EH (cell line): ENCODE data around the gene HMGB1.

ENCODE experiments used
- DNase-seq: peaks from one replicate; pipeline ENCODE4 v3.0.0-alpha.2; 2015; ENCODE audit warnings: low read depth

Gene HMGB1

DNA sequence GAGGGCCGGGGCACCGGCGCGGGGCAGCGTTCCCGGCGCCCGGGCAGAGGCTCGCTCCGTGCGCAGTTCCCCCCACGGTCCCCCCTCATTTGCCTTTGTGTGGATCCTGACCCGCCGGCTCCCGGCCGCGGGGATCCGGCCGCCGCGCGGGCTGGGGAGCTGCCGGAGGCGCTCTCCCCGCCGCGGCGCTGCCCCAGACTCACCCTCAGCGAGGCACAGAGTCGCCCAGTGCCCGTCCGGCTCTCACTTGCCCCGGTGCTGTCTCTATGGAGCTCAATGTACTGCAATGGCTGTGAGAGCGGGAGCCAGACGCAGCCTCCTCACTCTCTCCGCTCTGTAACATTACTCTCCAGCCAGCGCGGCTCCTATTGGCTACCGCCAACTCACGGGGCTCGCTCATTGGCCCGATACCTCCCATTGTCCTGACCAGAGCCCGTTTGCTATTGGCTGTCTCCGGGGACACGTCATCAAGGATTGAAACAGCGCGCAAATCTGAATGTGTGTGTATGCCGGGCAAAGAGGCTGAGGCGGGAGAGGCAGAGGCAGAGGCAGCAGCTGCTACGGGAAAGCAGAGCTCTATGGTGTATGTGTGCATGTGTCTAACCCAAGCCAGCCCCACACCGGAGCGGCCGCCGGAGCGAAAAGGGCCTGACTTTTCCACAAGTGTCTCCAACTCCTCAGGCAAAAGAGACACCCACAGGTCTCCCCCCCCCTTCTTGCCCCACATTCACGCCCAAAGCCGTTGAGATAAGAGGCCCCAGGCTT, at the start of gene HMGB1:
TSS of gene HMGB1 (minus strand) at position 344 of the 765 bp plus-strand sequence. CDS start 2,256 bp downstream, outside the sequence.
- DNase-seq = peak; percentile 99

DNA sequence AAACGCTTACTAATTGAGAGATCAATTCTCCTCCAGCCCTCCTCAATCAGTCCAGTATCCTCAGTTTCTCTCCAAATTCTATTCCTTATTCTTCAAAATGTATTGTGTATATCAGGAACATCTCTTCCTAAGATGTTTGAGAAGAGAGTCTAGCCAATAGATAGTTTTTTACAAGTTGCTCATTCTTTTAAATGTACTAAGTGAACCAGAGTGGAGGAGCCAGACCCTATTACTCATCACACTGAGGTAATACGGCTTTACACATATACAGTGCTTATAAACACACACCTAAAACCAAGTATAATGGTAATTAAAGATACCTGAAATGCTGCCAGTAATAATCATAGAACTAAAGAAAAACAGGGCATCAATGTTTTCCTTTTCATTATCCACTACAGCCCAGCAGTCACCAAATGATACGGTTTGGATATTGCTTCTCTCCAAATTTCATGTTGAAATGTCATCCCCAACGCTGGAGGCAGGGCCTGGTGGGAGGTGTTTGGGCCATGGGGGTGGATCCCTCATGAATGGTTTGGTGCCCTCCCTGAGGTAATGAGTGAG, 45.2 kb upstream of the HMGB1 start:
- DNase-seq = no peak

DNA sequence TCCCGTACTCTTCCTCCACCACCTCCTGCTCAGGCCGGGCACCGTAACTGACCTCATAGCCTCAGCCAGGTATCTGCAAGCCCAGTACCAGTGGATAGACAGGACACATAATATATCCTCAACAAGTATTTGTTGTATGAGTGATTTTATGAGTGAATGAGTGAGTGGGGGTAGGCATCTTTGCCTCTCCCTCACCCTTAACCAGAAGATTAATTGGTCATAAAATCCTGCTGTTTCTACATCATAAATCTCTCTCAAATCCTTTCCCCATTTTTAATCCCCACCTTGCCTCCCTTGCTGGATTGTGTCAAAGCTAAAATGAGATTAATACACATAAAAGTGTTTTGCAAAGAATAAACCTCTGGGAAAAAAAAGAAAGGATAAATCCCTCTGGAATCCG, 44.4 kb upstream of the HMGB1 start:
- DNase-seq = no peak

DNA sequence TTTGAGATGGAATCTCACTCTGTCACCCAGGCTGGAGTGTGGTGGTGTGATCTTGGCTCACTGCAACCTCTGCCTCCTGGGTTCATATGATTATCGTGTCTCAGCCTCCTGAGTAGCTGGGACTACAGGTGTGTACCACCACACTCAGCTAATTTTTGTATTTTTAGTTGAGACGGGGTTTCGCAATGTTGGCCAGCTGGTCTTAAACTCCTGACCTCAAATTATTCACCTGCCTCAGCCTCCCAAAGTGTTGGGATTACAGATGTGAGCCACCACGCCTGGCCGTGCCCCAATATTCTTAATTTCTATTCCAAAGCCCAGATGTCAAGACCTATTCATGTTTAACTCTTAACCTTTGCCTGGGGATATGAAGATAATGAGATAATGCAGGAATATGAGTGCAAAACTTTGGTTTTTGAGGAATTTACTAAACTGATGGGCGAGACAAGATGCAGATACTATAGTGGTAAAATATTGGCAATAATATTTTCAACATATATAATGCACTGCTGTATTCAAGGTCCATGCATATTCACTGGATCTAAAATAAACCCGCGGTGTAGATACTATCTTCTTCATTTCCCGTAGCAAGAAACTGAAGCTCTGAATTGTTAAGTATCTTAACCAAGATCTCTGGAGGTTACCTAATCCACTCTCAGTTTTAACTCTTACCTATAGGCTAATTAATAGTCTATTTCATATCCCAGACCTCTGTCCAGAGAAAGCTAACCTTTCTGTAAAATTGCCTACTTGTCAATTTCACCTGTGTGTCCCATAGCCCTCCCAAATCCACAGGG, 43.7 kb upstream of the HMGB1 start:
- DNase-seq = no peak

DNA sequence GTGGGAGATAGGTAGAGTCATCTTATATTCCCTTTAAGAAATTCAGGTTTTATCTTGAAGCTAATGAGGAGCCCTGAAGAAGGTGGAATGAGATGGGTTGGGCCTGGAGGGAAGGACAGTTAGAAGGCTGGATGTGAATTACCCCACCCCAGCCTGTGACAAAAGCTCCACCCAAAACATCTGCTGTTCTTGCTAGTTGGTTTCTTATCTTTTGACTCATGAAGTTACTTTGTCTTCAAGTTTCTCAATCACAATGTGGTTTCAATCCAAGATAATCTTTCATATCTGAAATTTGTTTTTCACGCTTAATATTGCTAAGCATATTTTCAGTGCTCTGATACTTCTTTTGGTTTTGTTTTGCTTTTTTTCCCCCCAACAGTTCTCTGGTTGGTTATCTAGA, 38.3 kb upstream of the HMGB1 start:
- DNase-seq = no peak

DNA sequence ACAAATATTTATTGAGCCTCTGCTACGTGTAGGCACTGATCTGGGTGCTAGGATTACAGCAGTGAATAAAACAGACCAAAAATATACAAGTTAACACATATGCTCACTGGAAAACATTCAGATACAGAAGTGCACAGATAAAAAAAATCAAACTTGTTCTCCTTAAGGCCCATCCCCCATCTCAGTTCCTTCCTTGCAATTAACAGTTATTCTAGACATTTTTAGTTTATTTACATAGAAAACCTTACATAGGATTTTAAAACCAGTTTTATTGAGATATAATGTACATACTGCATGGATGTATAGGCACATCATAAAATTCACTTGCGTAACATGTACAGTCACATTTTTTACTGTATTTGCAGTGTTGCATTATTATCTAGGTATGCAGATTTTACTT, 36.5 kb upstream of the HMGB1 start:
- DNase-seq = no peak

DNA sequence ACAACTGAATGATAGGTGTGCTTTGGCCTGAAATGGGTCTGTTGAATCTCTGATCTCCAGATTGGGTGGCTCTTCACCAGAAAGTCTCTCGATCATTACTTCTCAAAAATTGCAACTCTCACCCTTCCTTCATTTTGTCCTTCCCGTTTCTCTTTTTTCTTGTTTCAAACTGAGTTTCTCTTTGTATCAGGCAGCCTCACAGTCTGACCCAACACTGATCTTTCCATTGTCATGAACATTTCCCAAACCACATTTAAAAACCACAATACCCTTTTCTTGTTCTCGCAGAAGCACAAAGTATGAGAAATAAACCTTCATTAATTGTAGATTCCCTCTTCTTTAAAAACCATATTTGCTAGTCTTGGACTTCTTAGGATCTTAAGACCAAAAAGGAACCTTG, 33.6 kb upstream of the HMGB1 start:
- no peak for DNase-seq

DNA sequence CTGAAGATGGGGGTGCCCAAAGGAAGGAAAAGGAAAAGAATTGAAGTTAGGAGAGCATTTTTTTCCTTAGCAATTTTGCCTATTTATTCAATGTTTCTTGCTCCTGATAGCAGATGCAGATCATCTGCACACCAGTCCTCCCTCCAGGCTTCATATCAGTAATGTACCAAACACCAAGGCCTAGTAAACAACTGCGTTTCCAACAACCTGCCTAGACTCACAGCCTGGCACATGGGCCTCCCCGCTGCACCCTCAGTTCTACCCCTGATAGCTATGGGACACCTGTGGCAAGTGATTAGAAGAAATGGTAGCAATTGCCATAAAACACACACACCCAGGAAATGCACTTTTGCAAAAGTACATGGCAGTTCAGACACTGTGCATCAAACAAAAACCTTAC, 30.4 kb upstream of the HMGB1 start:
- no peak for DNase-seq

DNA sequence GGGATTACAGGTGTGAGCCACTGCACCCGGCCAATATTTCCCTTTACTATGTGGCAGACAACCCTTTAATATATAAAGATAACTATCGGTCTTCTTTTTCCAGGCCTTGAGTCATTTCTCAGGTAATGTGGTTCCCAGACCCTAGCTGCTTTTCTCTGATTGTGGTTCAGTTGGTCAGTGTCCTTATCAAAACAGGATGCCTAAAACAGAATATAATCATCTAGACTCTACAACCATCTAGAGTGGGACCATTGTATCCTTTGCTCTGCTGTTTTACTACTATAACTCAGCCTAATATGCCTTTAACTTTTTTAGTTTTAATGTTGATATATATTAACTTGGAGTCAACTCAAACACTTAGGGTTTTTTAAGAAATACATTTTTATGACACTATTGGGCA, 30.0 kb upstream of the HMGB1 start:
- no peak for DNase-seq

DNA sequence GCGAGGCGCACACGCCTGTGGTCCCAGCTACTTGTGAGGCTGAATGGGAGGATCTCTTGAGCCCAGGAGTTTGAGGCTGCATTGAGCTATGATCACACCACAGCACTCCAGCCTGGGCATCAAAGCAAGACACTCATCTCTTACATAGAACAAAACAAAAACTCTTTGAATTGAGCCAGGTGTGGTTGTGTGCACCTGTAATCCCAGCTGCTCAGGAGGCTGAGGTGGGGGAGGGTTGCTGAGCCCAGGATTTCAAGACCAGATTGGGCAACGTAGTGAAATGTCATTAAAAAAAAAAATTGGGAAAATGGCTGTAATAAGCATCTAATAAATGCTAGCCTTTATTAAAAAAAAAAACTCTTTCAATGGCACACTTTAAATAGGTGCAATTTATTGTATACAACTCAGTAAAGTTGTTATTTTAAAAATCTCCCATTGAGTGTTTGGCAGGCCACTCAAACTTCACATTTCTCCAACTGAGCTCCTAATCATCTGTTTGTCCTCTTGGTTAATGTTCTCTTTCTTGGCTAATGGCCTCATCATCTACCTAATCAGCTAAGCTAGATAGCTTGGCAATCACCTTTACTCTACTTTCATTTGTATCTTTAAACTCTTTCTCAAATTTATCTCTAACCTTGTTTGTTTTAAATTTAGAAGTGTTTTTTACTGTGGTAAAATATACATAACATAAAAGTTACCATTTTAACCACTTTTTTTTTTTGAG, 28.1 kb upstream of the HMGB1 start:
- DNase-seq = no peak

DNA sequence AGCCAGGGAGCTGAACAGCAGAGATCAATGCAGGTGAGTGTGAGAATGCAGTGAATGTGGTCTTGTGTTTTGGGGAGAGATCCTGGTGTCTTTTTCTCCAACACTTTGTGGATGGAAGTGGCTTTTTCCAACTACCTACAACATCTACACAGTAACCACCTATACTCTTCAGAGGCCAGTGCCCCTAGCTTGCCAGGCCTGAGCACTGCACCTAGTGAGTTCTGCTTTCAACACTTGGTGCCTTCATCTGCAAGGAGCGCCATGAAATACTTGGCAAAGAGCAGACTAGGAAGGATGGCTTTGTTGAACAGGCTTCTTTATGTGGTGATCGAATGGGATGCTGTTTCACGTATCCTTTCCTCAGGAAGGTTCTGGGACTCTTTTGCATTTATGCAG, 21.3 kb upstream of the HMGB1 start:
- no peak for DNase-seq

DNA sequence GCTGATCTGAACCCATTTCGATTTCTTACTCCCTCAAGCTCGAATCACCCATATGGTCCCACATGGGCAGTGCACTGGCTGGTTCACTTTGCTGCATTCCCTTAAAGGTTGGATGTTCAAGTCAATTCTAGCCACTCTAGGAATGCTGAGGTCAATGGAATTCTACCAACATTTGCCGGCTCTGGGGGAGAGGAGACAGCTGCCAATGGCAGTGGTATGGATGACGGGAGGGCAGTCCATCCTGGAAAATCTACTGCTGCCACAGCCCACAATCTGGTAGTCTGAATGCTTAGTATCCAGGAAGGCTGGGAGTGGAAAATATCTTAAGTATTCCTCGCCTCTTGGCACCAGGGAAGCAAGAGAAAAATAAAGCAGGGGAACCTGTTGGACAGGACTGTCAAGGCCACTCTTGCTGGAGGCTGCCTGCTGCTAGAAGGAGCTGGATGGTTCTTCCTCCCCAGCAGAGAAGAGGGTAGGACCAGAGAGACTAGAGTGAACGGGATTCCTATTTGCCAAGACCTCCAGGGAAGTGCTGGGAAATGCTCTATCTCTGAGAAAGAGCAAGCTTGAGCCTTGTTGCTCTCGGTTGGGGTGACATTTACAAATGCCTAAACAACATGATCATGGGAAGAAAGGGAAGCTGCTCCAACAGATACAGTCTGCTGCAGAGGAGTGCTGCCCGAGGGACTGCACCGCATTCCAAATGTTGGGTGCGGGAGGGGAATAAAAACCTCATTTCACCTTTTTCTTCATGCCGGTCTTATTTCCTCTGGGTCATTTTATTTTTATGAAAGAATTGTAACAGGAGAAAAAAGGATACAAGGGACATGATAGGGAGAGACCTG, 20.7 kb upstream of the HMGB1 start:
- peak; percentile 19 for DNase-seq

DNA sequence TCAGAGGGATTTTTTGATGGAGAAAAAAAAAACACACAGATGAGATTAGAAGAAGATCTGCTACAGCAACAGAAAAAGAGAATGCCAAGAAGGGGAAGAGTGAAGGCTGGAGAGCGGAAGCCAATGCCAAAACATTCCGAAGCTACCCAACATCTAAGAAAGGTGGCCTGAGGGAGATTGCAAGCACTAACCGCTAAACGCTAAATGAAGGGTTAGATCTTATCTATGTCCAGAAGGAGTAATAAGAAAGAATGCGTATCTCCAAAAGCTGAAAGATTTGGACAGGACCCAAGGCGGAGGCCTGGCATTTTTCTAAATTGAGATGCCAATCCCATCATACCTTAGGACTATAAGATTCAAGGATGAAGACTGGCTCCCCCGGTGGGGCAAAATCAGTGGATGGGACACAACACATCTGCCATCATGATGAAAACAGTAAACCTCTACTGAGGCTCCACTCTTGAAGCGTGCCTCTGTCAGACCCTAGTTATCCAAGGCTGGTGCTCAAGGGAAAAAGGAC, 15.6 kb upstream of the HMGB1 start:
- no peak for DNase-seq

DNA sequence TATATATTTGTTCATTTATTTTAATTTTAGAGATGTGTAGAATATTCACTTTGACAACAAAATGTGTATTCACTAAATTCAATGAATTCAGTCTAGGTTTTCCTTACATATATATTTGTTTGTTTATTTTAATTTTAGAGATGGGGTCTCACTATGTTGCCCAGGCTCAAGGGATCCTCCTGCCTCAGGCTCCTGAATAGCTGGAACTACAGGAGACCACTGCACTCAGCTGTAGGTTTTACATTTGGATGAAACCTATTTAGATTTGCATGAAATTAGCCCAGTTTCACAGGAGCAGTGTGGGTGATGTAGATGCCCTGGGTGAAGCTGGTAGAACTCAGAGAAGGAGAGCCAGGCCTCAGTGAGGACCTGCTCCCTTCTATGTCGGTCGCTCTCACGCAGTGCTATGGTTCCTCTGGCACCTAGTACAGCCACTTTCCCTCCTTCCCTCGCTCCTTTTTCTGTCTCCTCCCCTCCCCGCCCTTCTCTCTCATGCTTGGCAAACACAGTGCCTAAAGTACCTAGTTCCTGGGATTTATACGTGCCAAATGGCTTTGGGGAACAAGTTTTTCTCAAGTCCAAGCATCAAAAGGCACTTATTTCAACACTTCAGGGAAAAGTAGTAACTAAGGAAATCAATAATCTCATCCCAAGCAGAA, 14.7 kb upstream of the HMGB1 start:
- no peak for DNase-seq

DNA sequence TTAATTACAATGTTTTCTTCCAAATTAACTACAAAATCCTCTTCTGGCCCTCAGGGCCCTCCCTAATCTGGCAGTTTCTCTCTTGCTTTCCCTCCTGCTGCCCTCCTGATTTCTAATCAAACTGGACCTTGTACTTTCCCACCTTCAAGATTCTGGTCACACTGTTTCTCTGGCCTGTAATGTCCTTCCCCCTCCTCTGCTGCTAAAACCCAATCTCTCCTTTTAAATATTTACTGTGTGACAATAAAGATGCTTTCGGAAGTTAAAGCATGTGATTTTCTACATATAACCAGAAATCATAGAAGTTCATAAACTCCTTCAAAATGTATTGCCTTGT, 14.1 kb upstream of the HMGB1 start:
- DNase-seq = no peak

DNA sequence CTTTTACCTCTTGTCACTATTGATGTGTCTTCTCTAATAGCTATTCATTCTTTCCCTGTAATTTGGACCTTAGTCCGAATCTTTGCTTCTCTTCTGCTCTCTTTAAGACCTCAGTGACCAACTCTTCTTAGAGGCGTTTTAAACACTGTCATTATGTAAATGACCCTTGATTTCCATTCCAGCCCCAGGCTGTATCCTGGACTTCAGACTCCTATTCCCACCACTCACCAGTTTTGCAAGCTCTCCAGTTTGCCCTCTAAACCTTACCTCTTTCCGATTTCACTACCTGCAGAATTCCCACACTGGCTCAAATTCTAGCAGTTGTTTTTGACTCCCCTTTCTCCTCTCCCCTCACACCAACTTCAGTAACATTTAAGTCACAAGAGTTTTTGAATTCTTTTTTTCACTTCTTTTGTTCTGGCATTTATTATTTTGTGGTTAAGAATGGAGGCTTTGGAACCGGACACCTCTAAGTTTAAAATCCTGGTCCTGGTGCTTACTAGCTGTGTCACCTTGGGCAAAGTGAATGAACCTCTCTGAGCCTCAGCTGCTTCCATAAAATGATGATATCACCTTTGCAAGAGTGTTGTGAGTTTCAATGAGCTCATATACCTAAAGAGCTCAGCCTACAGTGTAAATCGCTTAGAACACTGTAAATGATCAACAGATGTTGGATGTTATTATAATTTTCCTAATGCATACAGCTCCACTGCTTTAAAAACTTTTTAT, 13.6 kb upstream of the HMGB1 start:
- DNase-seq = no peak

DNA sequence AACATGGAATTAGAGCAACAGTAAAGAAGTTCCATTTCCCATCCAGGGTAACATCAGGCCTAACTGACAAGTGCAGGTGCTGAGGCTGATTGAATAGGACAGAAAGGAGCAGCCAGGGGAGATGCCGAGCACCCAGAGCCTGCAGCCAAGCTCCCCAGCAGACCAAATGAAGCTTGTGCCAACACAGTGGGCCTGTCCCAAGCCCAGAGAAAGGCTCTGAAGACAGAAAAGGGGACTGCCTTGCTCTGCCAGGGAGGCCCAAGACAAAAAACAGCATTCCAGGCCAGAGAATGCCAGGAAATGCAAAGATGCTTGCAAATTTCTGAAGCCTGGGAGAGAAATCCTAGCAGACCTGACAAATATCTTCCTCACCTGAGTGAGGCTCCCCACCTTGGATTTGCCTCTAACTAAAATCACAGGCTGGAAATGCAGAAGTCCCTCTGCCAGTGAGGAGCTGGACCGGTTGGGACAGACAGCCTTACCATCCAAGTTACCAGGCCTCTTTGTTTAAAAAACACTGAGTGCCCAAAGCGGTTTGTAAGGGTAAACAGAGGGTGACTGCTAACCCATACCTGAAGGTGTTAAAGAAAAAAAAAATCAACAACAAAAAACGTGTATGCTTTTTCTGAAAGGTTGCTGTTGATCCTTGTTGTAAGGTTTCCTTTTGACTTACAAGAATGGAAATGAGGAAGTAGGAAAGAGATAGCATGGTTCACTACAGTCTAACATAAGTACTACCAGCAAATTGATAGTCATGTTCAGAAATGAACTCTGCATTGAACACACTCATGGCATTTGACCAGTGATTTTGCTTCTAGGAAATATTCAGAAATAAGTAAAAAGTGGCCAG, 11.8 kb upstream of the HMGB1 start:
- DNase-seq = no peak

DNA sequence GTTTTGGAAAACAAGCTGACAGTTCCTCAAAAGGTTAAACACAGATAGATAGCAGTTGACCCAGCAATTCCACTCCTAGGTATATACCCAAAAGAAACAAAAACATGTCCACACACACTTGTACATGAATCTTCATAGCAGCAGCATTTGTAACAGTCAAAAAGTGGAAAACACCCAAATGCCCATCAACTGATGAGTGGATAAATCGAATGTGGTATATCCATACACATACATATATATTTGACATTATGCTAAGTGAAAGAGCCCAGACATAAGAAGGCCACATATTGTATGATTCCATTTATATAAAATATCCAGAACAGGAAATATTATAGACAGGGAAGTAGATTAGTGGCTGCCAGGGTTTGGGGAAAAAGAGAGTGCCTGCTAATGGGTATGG, 7.9 kb upstream of the HMGB1 start:
- no peak for DNase-seq

DNA sequence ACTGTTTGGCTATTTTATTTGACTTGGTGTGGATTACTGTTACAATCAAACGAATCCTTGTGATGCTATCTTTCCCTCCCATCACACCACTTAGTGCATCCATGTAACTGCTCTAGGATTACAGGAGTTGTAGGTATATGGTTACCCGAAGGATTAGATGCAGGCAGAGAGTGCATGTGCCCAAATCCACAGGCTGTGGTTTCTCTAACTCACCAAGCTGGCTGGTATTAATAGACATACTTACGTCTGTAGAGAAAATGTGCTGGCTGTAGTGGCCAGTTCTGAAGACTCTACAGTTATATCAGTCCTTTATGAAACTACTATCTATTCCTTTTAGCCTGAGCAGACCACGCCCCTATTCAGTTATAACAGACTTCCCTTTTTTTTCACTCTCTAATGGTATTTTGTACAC, 1.1 kb upstream of the HMGB1 start:
- DNase-seq = peak; percentile 35
